GM18526 (cell line): ENCODE data around the gene KLHL30.

Experiments used
- POLR2A ChIP-seq: IDR thresholded peaks from 3 replicates; pipeline ENCODE4 v1.6.1; 2011; ENCODE audit not compliant: insufficient read length; ENCODE audit errors: extremely low read depth

The KLHL30 gene

DNA sequence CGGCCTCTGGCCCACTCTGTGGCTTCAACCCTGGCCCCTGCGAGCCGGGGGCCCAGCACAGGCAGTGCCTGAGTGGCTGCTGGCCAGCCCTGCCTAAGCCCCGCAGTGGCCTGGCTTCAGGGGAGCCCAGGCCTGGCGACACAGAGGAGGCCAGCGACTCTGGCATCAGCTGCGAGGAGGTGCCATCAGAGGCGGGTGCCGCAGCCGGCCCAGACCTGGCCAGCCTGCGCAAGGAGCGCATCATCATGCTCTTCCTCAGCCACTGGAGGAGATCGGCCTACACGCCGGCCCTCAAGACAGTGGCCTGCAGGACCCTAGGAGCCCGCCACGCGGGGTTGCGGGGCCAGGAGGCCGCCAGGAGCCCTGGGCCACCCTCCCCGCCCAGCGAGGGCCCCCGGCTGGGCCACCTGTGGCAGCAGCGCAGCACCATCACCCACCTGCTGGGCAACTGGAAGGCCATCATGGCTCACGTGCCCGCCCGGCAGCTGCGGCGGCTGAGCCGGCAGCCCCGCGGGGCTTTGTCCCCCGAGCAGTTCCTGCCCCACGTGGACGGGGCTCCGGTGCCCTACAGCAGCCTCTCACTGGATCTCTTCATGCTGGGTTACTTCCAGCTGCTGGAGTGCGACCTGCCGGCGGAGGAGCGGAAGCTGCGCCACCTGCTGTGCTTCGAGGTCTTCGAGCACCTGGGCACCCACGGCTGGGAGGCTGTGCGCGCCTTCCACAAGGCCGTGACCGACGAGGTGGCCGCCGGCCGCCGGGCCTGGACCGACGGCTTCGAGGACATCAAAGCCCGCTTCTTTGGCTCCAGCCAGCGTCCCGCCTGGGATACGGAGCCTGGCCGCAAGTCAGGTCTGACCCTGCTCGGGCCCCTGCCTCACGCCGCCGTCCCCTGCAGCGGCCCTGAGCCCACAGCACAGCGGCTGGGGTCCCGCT, 7.5 kb upstream of the KLHL30 start:
- TF ChIP-seq POLR2A, result no peak

- TF ChIP-seq POLR2A, result no peak
Measured at GRCh38 chr2:238131761-238132462, 6.6 kb upstream of the KLHL30 start.

GRCh38 chr2:238132463-238133450, 5.7 kb upstream of the KLHL30 start:
- no peak for TF ChIP-seq POLR2A

DNA sequence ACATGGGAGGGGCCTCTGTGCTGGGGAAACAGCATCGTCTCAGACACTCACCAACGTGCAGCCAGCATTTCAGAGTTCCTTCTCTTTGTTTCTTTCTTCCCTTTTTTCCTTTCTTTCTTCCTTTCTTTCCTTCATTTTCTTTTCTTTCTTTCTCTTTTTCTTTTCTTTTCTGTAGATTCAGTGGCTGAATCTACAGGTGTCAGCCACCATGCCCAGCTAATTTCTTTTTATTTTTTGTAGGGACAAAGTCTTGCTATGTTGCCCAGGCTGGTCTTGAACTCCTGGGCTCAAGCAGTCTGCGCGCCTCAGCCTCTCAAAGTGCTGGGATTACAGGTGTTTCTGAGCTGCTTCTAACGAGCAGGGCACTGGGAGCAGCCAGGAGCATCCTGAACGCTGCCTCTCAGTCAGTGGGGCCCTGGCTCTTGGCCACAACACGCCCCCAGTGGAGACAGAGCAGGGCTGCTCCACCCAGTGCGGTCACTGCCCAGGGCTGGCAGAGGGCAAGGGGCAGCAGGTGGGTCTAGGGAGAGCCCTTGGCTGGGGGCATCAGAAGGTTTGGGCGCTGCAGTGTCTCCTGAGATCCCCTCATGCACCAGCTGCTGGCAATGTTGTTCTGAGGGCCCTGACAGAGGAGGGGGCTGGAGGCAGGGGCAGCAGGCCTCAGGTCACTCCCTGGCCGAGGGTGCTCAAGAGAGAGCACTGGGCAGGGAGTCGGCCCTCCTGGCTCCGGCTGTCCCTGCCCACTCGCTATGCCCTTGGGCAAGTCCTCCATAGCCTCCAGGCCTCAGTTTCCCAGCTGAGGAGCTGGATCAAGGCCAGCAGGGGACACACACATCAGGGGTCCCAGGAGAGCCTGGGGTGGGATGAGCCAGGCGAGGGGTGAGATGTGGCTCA, 4.7 kb upstream of the KLHL30 start:
- no peak for TF ChIP-seq POLR2A

- no peak for TF ChIP-seq POLR2A
Measured at GRCh38 chr2:238134393-238134785, 4.1 kb upstream of the KLHL30 start.

- TF ChIP-seq POLR2A, result no peak
Measured at GRCh38 chr2:238135601-238136150, 2.8 kb upstream of the KLHL30 start.

DNA sequence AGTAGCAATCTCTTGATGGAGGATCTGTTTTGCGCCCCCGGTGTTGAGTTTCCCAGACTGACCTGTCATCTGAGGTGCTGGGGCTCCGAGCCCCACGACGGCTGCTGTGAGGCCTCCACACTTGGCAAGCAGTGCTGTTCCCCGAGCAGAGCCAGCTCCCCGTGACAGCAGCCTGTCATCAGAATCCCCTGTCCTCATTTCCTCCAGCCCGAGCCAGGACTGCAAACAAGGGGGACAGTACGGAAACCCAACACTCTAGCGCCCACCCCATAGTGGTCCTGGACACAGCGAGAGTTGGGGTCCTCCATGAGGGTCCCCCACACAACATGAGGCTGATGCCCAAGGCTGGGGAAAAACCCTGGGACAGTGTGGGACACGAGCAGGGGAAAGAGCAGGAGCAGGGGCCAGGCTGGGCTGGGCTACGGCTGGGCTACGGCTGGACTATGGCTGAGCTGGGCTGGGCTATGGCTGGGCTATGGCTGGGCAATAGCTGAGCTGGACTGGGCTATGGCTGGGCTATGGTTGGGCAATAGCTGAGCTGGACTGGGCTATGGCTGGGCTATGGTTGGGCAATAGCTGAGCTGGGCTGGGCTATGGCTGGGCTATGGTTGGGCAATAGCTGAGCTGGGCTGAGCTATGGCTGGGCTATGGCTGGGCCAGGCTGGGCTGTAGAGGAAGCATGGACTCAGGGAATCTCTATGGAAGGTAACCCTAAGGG, 1.5 kb upstream of the KLHL30 start:
- no peak for TF ChIP-seq POLR2A

DNA sequence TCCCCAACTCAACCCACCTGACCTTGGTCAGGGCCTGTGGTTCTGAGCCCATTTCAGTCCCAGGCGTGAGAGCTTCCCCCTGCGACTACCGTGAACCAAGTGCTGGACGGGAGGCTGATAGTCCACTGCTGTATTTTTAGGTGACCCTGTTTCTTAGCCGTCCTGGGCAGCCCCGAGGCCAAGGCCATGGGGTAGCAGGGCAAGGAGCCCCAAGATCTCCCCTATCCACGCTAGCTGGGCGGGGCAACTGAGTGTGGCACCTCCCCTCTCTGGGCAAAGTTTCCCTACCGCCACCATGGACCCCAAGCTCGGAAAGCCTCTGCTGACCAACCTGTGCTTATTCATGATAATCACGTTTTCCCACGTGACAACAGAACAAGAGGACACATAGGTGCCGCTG, 583 bp upstream of the KLHL30 start:
- no peak for TF ChIP-seq POLR2A

DNA sequence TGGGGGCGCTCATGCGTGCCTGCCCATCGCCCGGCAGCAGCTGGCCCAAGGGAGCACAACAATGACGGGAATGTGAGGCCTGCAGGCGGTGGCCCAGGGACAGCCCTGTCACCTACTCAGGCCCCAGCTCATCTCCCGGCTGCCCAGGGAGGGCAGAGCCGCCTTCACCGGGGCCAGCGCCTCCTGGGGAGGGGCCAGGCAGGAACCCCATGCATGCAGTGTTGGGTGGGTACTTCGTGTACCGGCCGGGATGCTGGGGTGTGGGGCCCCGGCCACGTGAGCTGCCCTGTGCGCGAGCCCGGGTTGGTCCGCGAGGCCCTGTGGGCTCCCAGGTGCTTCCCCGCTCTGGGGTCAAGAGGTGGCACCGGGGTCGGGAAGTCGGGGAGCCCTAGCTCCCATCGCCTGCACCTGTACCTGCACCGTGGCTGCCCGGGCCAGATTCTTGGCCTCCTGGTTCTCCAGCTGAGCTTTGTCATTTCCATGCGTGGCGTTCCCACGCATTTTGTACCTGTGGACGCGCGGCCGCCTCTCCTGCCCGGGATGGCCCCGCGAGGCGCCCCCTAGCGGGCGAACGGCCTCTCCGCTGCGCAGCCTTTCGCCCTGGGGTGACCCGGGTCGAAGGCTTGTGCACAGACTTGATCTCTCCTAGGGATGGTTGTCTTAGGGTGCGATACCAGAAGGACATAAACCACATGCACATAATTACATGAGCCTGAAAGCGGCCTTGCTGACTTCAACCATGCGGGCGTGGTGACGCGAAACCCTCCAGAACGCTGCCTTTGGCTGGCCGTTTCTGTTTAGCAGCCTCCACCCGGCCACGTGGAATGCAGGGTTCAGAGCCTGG, 950 bp downstream of the KLHL30 start:
- no peak for TF ChIP-seq POLR2A

DNA sequence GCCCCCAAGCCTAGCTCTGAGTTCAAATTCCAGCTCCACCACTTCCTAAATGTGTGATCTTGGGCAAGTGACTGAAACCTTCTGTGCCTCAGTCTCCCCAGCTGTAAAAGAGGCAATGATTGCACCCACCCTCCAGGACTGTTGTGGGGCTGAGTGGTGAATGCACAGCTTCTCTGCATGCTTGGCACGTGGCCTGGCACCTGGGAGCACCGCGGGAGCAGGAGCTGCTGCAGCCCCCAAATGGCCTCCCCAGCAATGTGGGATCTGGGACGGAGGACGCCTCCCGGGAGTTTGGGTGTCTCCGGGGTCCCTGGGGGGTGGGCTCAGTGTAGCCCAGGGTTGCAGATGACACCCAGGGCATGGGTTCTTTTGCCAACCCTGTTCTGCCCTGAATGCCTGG, 1.6 kb downstream of the KLHL30 start:
- TF ChIP-seq POLR2A, result no peak

DNA sequence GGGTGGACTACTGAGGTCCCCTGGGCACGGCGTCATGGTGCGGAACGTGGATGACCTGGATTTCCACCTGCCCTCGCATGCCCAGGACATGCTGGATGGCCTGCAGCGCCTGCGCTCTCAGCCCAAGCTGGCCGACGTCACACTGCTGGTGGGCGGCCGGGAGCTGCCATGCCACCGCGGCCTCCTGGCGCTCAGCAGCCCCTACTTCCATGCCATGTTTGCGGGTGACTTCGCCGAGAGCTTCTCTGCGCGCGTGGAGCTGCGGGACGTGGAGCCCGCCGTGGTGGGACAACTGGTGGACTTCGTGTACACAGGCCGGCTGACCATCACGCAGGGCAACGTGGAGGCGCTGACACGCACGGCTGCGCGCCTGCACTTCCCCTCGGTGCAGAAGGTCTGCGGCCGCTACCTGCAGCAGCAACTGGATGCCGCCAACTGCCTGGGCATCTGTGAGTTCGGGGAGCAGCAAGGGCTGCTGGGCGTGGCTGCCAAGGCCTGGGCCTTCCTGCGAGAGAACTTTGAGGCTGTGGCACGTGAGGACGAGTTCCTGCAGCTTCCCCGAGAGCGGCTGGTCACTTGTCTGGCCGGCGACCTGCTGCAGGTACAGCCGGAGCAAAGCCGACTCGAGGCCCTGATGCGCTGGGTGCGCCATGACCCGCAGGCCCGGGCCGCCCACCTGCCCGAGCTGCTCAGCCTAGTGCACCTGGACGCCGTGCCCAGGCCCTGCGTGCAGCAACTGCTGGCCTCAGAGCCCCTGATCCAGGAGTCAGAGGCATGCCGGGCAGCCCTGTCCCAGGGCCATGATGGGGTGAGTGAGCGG, 2.5 kb downstream of the KLHL30 start:
- no peak for TF ChIP-seq POLR2A
